Glomerular visceral epithelial cell (primary cell): ENCODE measurements around the gene PLBD2.

ENCODE experiments used
- DNase-seq: peaks from one replicate; pipeline ENCODE4 v3.0.0-alpha.2; 2016; ENCODE audit errors: extremely low spot score

Gene PLBD2

GRCh38 chr12:113396200-113396599 lies 37.8 kb downstream of the PLBD2 start:
- no peak for DNase-seq

- DNase-seq: no peak
Observed at GRCh38 chr12:113396828-113397496, 38.6 kb downstream of the PLBD2 start.

GRCh38 chr12:113397497-113398197 lies 39.3 kb downstream of the PLBD2 start:
- no peak for DNase-seq

- no peak for DNase-seq
Observed at GRCh38 chr12:113398346-113399290, 40.2 kb downstream of the PLBD2 start.

GRCh38 chr12:113399490-113399889 lies 41.1 kb downstream of the PLBD2 start:
- DNase-seq: no peak

- DNase-seq: no peak
Observed at GRCh38 chr12:113400362-113400761, 42.0 kb downstream of the PLBD2 start.

GRCh38 chr12:113401066-113402000 lies 42.9 kb downstream of the PLBD2 start:
- DNase-seq: no peak

- DNase-seq: no peak
Observed at GRCh38 chr12:113402586-113403260, 44.3 kb downstream of the PLBD2 start.

- DNase-seq: no peak
Observed at GRCh38 chr12:113403435-113404415, 45.3 kb downstream of the PLBD2 start, which contains the start of gene SDS. Gene SDS (minus strand): TSS chr12:113403887. CDS start chr12:113399708, 4,179 bp downstream.

- no peak for DNase-seq
Observed at GRCh38 chr12:113405694-113406093, 47.3 kb downstream of the PLBD2 start.

- DNase-seq: no peak
Observed at GRCh38 chr12:113407931-113408600, 49.7 kb downstream of the PLBD2 start.

GRCh38 chr12:113408756-113409298 lies 50.4 kb downstream of the PLBD2 start:
- DNase-seq: no peak

- no peak for DNase-seq
Observed at GRCh38 chr12:113409462-113410124, 51.2 kb downstream of the PLBD2 start.

GRCh38 chr12:113413488-113413939 lies 55.1 kb downstream of the PLBD2 start:
- DNase-seq: no peak

- DNase-seq: no peak
Observed at GRCh38 chr12:113414519-113415038, 56.2 kb downstream of the PLBD2 start.

- DNase-seq: no peak
Observed at GRCh38 chr12:113416091-113416754, 57.8 kb downstream of the PLBD2 start.
